IMR-90 (cell line): Measurements from ENCODE around the gene CKAP2L. TPM values are rescaled to one million over a fixed set of nuclear protein-coding genes. Genes with fewer than 3 reads are reported as not detected.

ENCODE experiments used
- ATAC-seq: fragments of 200-7000 bp; cut with Tn5 transposase; 2 replicates; pipeline ENCODE4 v1.9.1; 2020; ENCODE audit warnings: low read depth, mild to moderate bottlenecking, moderate library complexity
- BruUV-seq: library from RNA; stranded (reverse); fragments of 400-500 nt; replicated peaks from 2 replicates; lab custom pipeline; 2021; lab: Mats Ljungman, UMichigan
- CTCF ChIA-PET: fragments of 300-600 bp; formaldehyde crosslinking; extraction: SDS; loops from one replicate; lab custom pipeline; 2021; ENCODE audit warnings: antibody characterized with exemption; lab: Yijun Ruan, JAX
- POLR2A ChIA-PET: fragments of 300-600 bp; sonication (Branson Sonifier 250); formaldehyde crosslinking; loops from one replicate; lab custom pipeline; 2022; ENCODE audit warnings: antibody characterized with exemption; ENCODE audit not compliant: unreplicated experiment; lab: Charles Lee
- DNase-seq: peaks from one replicate; pipeline ENCODE4 v3.0.0; 2013
- H2AFZ ChIP-seq: replicated peaks from 2 replicates; pipeline ENCODE3; 2013; ENCODE audit warnings: low read length, mild to moderate bottlenecking; ENCODE audit not compliant: poor library complexity
- H2AK5ac ChIP-seq: 2 replicates; pipeline ENCODE4 v1.6.1; 2013; ENCODE audit warnings: low read depth, low read length, inconsistent platforms
- H2AK9ac ChIP-seq: replicated peaks from 2 replicates; pipeline ENCODE3; 2013; ENCODE audit warnings: mild to moderate bottlenecking, low read depth, low read length, moderate library complexity; ENCODE audit not compliant: poor library complexity
- H2BK120ac ChIP-seq: 2 replicates; pipeline ENCODE4 v1.6.1; 2013; ENCODE audit warnings: low read depth, low read length, inconsistent platforms
- H2BK15ac ChIP-seq: 3 replicates; pipeline ENCODE4 v1.6.1; 2013; ENCODE audit warnings: low read depth, low read length, inconsistent platforms
- H2BK20ac ChIP-seq: 2 replicates; pipeline ENCODE4 v1.6.1; 2013; ENCODE audit warnings: low read depth, mild to moderate bottlenecking, inconsistent platforms, low read length, moderate library complexity
- H2BK5ac ChIP-seq: 2 replicates; pipeline ENCODE4 v1.6.1; 2013; ENCODE audit warnings: mild to moderate bottlenecking, low read depth, low read length, inconsistent platforms; ENCODE audit not compliant: poor library complexity, severe bottlenecking
- H3K14ac ChIP-seq: replicated peaks from 2 replicates; pipeline ENCODE4 v1.6.1; 2013; ENCODE audit warnings: low read depth, low read length, inconsistent platforms
- H3K18ac ChIP-seq: 2 replicates; pipeline ENCODE4 v1.6.1; 2013; ENCODE audit warnings: low read depth, low read length, control low read depth
- H3K23ac ChIP-seq: 2 replicates; pipeline ENCODE4 v1.6.1; 2013; ENCODE audit warnings: low read depth, low read length, inconsistent platforms
- H3K27ac ChIP-seq: 2 replicates; pipeline ENCODE4 v1.5.1; 2013; ENCODE audit warnings: mild to moderate bottlenecking, control low read depth, low read length; ENCODE audit not compliant: insufficient read depth
- H3K27me3 ChIP-seq: 2 replicates; pipeline ENCODE4 v1.6.1; 2013; ENCODE audit warnings: low read length; ENCODE audit not compliant: control insufficient read depth, insufficient read depth
- H3K36me3 ChIP-seq: 2 replicates; pipeline ENCODE4 v1.6.1; 2013; ENCODE audit warnings: low read length, mixed read lengths; ENCODE audit not compliant: control insufficient read depth, insufficient read depth
- H3K4ac ChIP-seq: 2 replicates; pipeline ENCODE4 v1.6.1; 2013; ENCODE audit warnings: low read depth, low read length, inconsistent platforms
- H3K4me1 ChIP-seq: 2 replicates; pipeline ENCODE4 v1.6.1; 2013; ENCODE audit warnings: low read length, mixed read lengths; ENCODE audit not compliant: control insufficient read depth, insufficient read depth
- H3K4me2 ChIP-seq: 2 replicates; pipeline ENCODE4 v1.6.1; 2013; ENCODE audit warnings: low read depth, mild to moderate bottlenecking, control low read depth, low read length, moderate library complexity
- H3K4me3 ChIP-seq: 2 replicates; pipeline ENCODE4 v1.5.1; 2013; ENCODE audit warnings: low read depth, mild to moderate bottlenecking, control low read depth, low read length, moderate library complexity; ENCODE audit not compliant: insufficient read depth
- H3K56ac ChIP-seq: 2 replicates; pipeline ENCODE4 v1.6.1; 2013; ENCODE audit warnings: low read length, inconsistent platforms; ENCODE audit not compliant: insufficient read depth; ENCODE audit errors: extremely low read depth
- H3K79me1 ChIP-seq, 2 experiments: 2 replicates each; pipeline ENCODE4 v1.6.1; 2013; ENCODE audit warnings: low read length in 2 of 2, inconsistent platforms in 1 of 2, low read depth in 1 of 2
- H3K9ac ChIP-seq: 2 replicates; pipeline ENCODE4 v1.6.1; 2013; ENCODE audit warnings: low read depth, low read length, control low read depth
- H3K9me1 ChIP-seq: 2 replicates; pipeline ENCODE4 v1.6.1; 2013; ENCODE audit warnings: low read length, inconsistent platforms; ENCODE audit not compliant: insufficient read depth
- H3K9me3 ChIP-seq: 2 replicates; pipeline ENCODE4 v1.6.1; 2013; ENCODE audit warnings: low read length; ENCODE audit not compliant: control insufficient read depth, insufficient read depth
- H4K20me1 ChIP-seq: 2 replicates; pipeline ENCODE4 v1.6.1; 2013; ENCODE audit warnings: low read length, inconsistent platforms; ENCODE audit not compliant: insufficient read depth
- H4K5ac ChIP-seq: 2 replicates; pipeline ENCODE4 v1.6.1; 2013; ENCODE audit warnings: mild to moderate bottlenecking, low read depth, low read length, control low read depth
- H4K8ac ChIP-seq, 2 experiments: 2 replicates each; pipeline ENCODE4 v1.6.1; 2013; ENCODE audit warnings: low read depth in 2 of 2, low read length in 2 of 2, control low read depth in 1 of 2, inconsistent platforms in 1 of 2
- H4K91ac ChIP-seq: 2 replicates; pipeline ENCODE4 v1.6.1; 2013; ENCODE audit warnings: low read depth, low read length, inconsistent platforms; ENCODE audit not compliant: insufficient read depth
- BHLHE40 ChIP-seq: fragments of 150-350 bp; IDR thresholded peaks from 2 replicates; pipeline ENCODE4 v1.6.1; 2016; ENCODE audit warnings: mild to moderate bottlenecking, low read depth, low read length
- CTCF ChIP-seq: conservative IDR thresholded peaks from 2 replicates; pipeline ENCODE4 v1.5.1; 2012; ENCODE audit warnings: mild to moderate bottlenecking, low read depth, low read length, improper control_type of control experiment
- RAD21 ChIP-seq: IDR thresholded peaks from 2 replicates; pipeline ENCODE4 v1.6.1; 2012; ENCODE audit warnings: low read length, improper control_type of control experiment
- SMC3 ChIP-seq: fragments of 150-350 bp; IDR thresholded peaks from 2 replicates; pipeline ENCODE4 v1.6.1; 2016; ENCODE audit warnings: low read depth, mild to moderate bottlenecking, antibody characterized with exemption, low read length, moderate library complexity
- WGBS, 2 experiments: methylation state at CpG; one replicate each; pipeline versions ENCODE4 v1.1.5 to v1.1.7; 2013; ENCODE audit warnings: missing lambda C conversion rate in 2 of 2; ENCODE audit not compliant: insufficient read length in 1 of 2; ENCODE audit errors: extremely low coverage in 2 of 2; 5-methylcytosine and 5-hydroxymethylcytosine counted together
- dilution Hi-C: fragments of 300-500 bp; cut with HindIII; formaldehyde crosslinking; loops from one replicate; pipeline ENCODE4 v1.14.3; 2018; ENCODE audit warnings: low sequenced_read_pairs; ENCODE audit not compliant: unreplicated experiment
- in situ Hi-C: fragments of 300-500 bp; cut with MboI; formaldehyde crosslinking; loops from 3 replicates; pipeline ENCODE4 v1.14.3; 2019; ENCODE audit warnings: low sequenced_read_pairs, inconsistent platforms, mixed read lengths
- intact Hi-C: fragments of 100-400 bp; cut with micrococcal nuclease; formaldehyde crosslinking; loops from 2 replicates; pipeline ENCODE4 v1.10.0; 2022
- polyA plus RNA-seq, 3 experiments: library from polyadenylated mRNA; depleted of rRNA; stranded (reverse); fragments of >200 nt; gene quantifications; 2 replicates each; pipeline ENCODE4 v1.2.3, GENCODE V29; 2012; ENCODE audit warnings: low replicate concordance in 1 of 3
- total RNA-seq: library from RNA; depleted of rRNA; stranded (reverse); fragments of >200 nt; gene quantifications from 2 replicates; pipeline ENCODE4 v1.2.3, GENCODE V29; 2012

Gene CKAP2L
- total and polyA plus RNA-seq, 2 of the 4 experiments (the other 2 are of a cell fraction), result 6.4 to 9.9 TPM

- CTCF ChIA-PET, result interaction anchor here (0.6 to 5.0 kb wide), 20 partner anchors 9 to 217 kb away, joined by 3 to 90 read pairs (median 4); no protein-coding TSS in a partner anchor
- H3K18ac ChIP-seq, result peak overlapping the region; percentile 40; the same call in 1 of the 2 replicates
- H2BK15ac ChIP-seq, result no peak overlapping the region; the same call in 2 of the 3 replicates
- H3K4me2 ChIP-seq, result no peak overlapping the region
- TF ChIP-seq BHLHE40 (no peak), SMC3 (peak; percentile 99), CTCF (peak; percentile 95), RAD21 (peak; percentile 94)
- peak overlapping the region; percentile 12; the same call in 1 of the 2 replicates for H2AK5ac ChIP-seq
- no peak overlapping the region for H3K56ac ChIP-seq
- H4K91ac ChIP-seq, result peak overlapping the region; percentile 17; the same call in 1 of the 2 replicates
- DNase-seq (peak; percentile 77), ATAC-seq (peak; percentile 95)
- H2AK9ac ChIP-seq, result no peak overlapping the region
- no peak overlapping the region for H3K4me3 ChIP-seq
- H2AFZ ChIP-seq, result peak overlapping the region; percentile 87
- H4K20me1 ChIP-seq, result no peaks in the 10 kb centered on the region
- in situ Hi-C loops (loop anchor here (5.0 to 10.0 kb wide), 2 partner anchors 125 to 197 kb away; no protein-coding TSS in a partner anchor), dilution Hi-C loops (no loop called here), intact Hi-C loops (loop anchor here (1.0 to 2.0 kb wide), 3 partner anchors 135 to 208 kb away; no protein-coding TSS in a partner anchor)
- no peak overlapping the region for H3K27ac ChIP-seq
- H2BK120ac ChIP-seq, result peak overlapping the region; percentile 30
- POLR2A ChIA-PET, result no interaction called here
- H3K4me1 ChIP-seq, result peaks cover 9% of the 10 kb centered on the region
- no TSS peak for BruUV-seq
- H3K27me3 ChIP-seq, result no peaks in the 10 kb centered on the region
- H3K23ac ChIP-seq, result no peak overlapping the region
- H3K36me3 ChIP-seq, result 0 out of 2 replicates have a peak, but pooled peaks cover 2% of the 10 kb centered on the region
- H3K9ac ChIP-seq, result no peak overlapping the region
- no peak overlapping the region for H2BK20ac ChIP-seq
- peaks cover 6% of the 10 kb centered on the region for H3K9me1 ChIP-seq
- peak overlapping the region; percentile 11; the same call in 1 of the 2 replicates for H4K5ac ChIP-seq
- H3K9me3 ChIP-seq, result no peaks in the 10 kb centered on the region
- peak overlapping the region; percentile 14; the same call in 1 of the 2 replicates for H3K4ac ChIP-seq
- H2BK5ac ChIP-seq, result peak overlapping the region; percentile 19
- H3K79me1 ChIP-seq, result peaks cover 43 to 48% of the 10 kb centered on the region in 2 experiments
- H3K14ac ChIP-seq, result peak overlapping the region; percentile 5; the same call in 1 of the 2 replicates
- 62% methylated on average over 4 of the region's 9 CpGs; no CpG with 5 or more reads in 1 of the 2 experiments for WGBS, 2 experiments
- peak overlapping the region in 1 of 2 experiments; percentile 38; a peak in 3 of 4 replicates for H4K8ac ChIP-seq
Measured at GRCh38 chr2:112749755-112750559, 14.5 kb downstream of the CKAP2L start.
